Astrocyte (in vitro differentiated cells and primary cell): ENCODE measurements around the gene MEGF6. TPM values are rescaled to one million over a fixed set of nuclear protein-coding genes. Genes with fewer than 3 reads are reported as not detected.

Source experiments
- DNase-seq: peaks from one replicate; pipeline ENCODE4 v3.0.0-alpha.2; 2010; ENCODE audit warnings: low read depth
- FAIRE-seq: peaks from 2 replicates; lab custom pipeline; 2011; peaks lifted over from hg19 to GRCh38; lab: Jason Lieb, UNC
- H2AFZ ChIP-seq: 2 replicates; pipeline ENCODE4 v1.6.0; 2012; ENCODE audit warnings: low read depth, low read length, inconsistent platforms
- H3K27ac ChIP-seq: 2 replicates; pipeline ENCODE4 v1.5.1; 2011; ENCODE audit warnings: low read depth, low read length, inconsistent platforms
- H3K27me3 ChIP-seq: 2 replicates; pipeline ENCODE4 v1.6.0; 2011; ENCODE audit warnings: low read length, inconsistent platforms; ENCODE audit not compliant: insufficient read depth
- H3K36me3 ChIP-seq: 2 replicates; pipeline ENCODE4 v1.5.1; 2011; ENCODE audit warnings: low read length, inconsistent platforms; ENCODE audit not compliant: insufficient read depth
- H3K4me1 ChIP-seq: 2 replicates; pipeline ENCODE4 v1.5.1; 2011; ENCODE audit warnings: low read length, inconsistent platforms; ENCODE audit not compliant: insufficient read depth
- H3K4me2 ChIP-seq: 2 replicates; pipeline ENCODE4 v1.6.0; 2012; ENCODE audit warnings: low read length, inconsistent platforms
- H3K4me3 ChIP-seq: 2 replicates; pipeline ENCODE4 v1.5.1; 2011; ENCODE audit warnings: low read depth, mild to moderate bottlenecking, low read length, inconsistent platforms; ENCODE audit not compliant: insufficient read depth
- H3K79me2 ChIP-seq: 2 replicates; pipeline ENCODE4 v1.6.0; 2012; ENCODE audit warnings: mild to moderate bottlenecking, low read length, inconsistent platforms; ENCODE audit not compliant: insufficient read depth
- H3K9ac ChIP-seq: 2 replicates; pipeline ENCODE4 v1.6.0; 2012; ENCODE audit warnings: mild to moderate bottlenecking, low read length, inconsistent platforms
- H3K9me3 ChIP-seq: 2 replicates; pipeline ENCODE4 v1.5.1; 2012; ENCODE audit warnings: low read depth, mild to moderate bottlenecking, low read length, inconsistent platforms; ENCODE audit not compliant: insufficient read depth
- H4K20me1 ChIP-seq: 2 replicates; pipeline ENCODE4 v1.6.0; 2012; ENCODE audit warnings: low read length, inconsistent platforms; ENCODE audit not compliant: insufficient read depth
- H3K27ac Mint-ChIP-seq: one replicate; pipeline ENCODE4 v1.8.0; 2021; ENCODE audit warnings: mild to moderate bottlenecking, mixed read lengths; ENCODE audit not compliant: unreplicated experiment
- H3K27me3 Mint-ChIP-seq: one replicate; pipeline ENCODE4 v1.8.0; 2021; ENCODE audit warnings: low read depth, mixed read lengths; ENCODE audit not compliant: unreplicated experiment
- H3K36me3 Mint-ChIP-seq: one replicate; pipeline ENCODE4 v1.8.0; 2021; ENCODE audit warnings: low read depth, mixed read lengths; ENCODE audit not compliant: unreplicated experiment
- H3K4me1 Mint-ChIP-seq: one replicate; pipeline ENCODE4 v1.8.0; 2021; ENCODE audit warnings: low read depth, mixed read lengths; ENCODE audit not compliant: unreplicated experiment
- H3K4me3 Mint-ChIP-seq: one replicate; pipeline ENCODE4 v1.8.0; 2021; ENCODE audit warnings: mild to moderate bottlenecking, moderate library complexity, mixed read lengths; ENCODE audit not compliant: unreplicated experiment
- H3K9me3 Mint-ChIP-seq: one replicate; pipeline ENCODE4 v1.8.0; 2021; ENCODE audit warnings: mild to moderate bottlenecking, mixed read lengths; ENCODE audit not compliant: unreplicated experiment
- EZH2 ChIP-seq: IDR thresholded peaks from 2 replicates; pipeline ENCODE4 v1.6.1; 2012; ENCODE audit warnings: mild to moderate bottlenecking, low read length, inconsistent platforms; ENCODE audit not compliant: insufficient read depth
- total RNA-seq: library from RNA; stranded (reverse); gene quantifications from 2 replicates; pipeline ENCODE4 v1.2.1, GENCODE V29; 2021
- TF ChIP-seq, protein P1 (sequence below): IDR thresholded peaks from 2 replicates; pipeline ENCODE4 v1.5.1; 2011; ENCODE audit warnings: low read depth, mild to moderate bottlenecking, inconsistent platforms, low read length, moderate library complexity; ENCODE audit not compliant: insufficient read depth

The MEGF6 gene
- total RNA-seq, 1 donor from 2014 or later = 14.8 TPM

DNA sequence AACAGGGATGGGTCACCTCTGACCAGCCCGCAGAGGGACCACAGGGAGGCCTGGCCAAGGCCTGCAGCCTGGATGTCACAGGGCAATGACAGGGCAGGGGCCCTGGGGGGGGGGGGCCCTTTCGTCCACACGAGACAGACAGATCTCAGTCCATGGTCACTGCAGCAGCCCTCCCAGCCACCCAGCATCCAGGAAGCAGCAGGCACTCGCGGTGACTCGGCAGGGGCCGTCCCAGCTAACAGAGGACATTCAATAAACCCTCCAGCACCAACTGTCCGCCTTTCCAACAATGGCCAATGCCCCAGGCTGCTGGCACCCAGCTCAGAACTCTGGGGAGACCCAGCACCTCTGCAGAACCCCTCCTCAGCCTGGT is 32.9 kb downstream of the MEGF6 start:
- Mint-ChIP-seq H3K27me3 (peaks cover 9% of the 10 kb centered on the region), H3K4me1 (no peaks in the 10 kb centered on the region), H3K4me3 (no peak overlapping the region), H3K36me3 (no peaks in the 10 kb centered on the region), H3K9me3 (no peaks in the 10 kb centered on the region), H3K27ac (no peak overlapping the region)
- no peaks in the 10 kb centered on the region for H3K36me3 ChIP-seq
- DNase-seq (no peak), FAIRE-seq (no peak)
- no peak overlapping the region for H3K27ac ChIP-seq
- H3K4me1 ChIP-seq = peaks cover 7% of the 10 kb centered on the region
- H3K27me3 ChIP-seq = peaks cover 7% of the 10 kb centered on the region
- no peak overlapping the region for H2AFZ ChIP-seq
- no peak overlapping the region for H3K9ac ChIP-seq
- no peak overlapping the region for H3K4me2 ChIP-seq
- TF ChIP-seq EZH2 = no peak
- TF ChIP-seq, protein P1, sequence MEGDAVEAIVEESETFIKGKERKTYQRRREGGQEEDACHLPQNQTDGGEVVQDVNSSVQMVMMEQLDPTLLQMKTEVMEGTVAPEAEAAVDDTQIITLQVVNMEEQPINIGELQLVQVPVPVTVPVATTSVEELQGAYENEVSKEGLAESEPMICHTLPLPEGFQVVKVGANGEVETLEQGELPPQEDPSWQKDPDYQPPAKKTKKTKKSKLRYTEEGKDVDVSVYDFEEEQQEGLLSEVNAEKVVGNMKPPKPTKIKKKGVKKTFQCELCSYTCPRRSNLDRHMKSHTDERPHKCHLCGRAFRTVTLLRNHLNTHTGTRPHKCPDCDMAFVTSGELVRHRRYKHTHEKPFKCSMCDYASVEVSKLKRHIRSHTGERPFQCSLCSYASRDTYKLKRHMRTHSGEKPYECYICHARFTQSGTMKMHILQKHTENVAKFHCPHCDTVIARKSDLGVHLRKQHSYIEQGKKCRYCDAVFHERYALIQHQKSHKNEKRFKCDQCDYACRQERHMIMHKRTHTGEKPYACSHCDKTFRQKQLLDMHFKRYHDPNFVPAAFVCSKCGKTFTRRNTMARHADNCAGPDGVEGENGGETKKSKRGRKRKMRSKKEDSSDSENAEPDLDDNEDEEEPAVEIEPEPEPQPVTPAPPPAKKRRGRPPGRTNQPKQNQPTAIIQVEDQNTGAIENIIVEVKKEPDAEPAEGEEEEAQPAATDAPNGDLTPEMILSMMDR = no peak
- no peaks in the 10 kb centered on the region for H3K79me2 ChIP-seq
- no peaks in the 10 kb centered on the region for H3K9me3 ChIP-seq
- H3K4me3 ChIP-seq = no peak overlapping the region
- no peaks in the 10 kb centered on the region for H4K20me1 ChIP-seq

DNA sequence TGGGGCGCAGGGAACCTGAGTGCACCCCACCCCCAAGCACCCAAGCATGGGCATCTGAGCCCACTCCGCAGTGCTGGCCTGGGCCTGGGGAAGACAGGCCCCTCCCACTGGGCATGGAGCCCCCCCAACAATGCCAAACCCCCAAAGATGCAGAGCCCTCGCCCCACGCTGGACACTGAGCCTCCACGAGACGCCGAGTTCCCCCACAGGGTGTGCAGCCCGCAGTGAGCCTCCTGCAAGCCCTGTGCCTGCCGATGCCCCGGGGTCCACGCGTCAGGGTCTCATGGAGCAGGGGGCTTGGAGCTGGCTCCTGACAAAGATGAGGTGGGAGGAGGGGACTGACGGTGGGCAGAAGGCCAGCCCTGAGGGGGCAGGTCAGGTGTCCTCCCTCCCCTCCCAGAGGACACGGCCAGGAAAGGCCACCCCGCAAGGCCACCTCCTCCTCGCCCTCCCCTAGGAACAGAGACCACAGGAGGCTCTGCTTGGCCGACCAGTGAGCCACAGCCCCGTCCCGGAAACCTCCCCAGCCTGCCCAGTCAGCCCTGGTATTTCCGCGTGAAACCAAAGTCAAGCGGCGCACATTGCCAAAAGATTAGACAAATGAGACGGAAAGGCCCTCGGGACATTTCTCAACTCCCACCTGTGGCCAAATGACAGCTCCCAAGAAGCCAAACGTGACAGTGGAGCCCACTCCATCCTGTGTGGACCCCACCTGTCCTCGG is 33.4 kb downstream of the MEGF6 start:
- no peak for FAIRE-seq
- Mint-ChIP-seq H3K4me1 (no peaks in the 10 kb centered on the region), H3K9me3 (no peaks in the 10 kb centered on the region), H3K4me3 (no peak overlapping the region), H3K27me3 (peaks cover 9% of the 10 kb centered on the region), H3K36me3 (no peaks in the 10 kb centered on the region), H3K27ac (no peak overlapping the region)
- Histone ChIP-seq H3K4me3 (no peak overlapping the region), H3K4me1 (peaks cover 7% of the 10 kb centered on the region), H3K79me2 (no peaks in the 10 kb centered on the region), H3K27ac (no peak overlapping the region), H3K9ac (no peak overlapping the region), H3K9me3 (no peaks in the 10 kb centered on the region), H3K4me2 (peak overlapping the region; percentile 22), H3K27me3 (peaks cover 7% of the 10 kb centered on the region), H2AFZ (no peak overlapping the region), H3K36me3 (no peaks in the 10 kb centered on the region), H4K20me1 (no peaks in the 10 kb centered on the region)
- DNase-seq = peak; percentile 81
- TF ChIP-seq, protein P1 = no peak
- TF ChIP-seq EZH2 = no peak

DNA sequence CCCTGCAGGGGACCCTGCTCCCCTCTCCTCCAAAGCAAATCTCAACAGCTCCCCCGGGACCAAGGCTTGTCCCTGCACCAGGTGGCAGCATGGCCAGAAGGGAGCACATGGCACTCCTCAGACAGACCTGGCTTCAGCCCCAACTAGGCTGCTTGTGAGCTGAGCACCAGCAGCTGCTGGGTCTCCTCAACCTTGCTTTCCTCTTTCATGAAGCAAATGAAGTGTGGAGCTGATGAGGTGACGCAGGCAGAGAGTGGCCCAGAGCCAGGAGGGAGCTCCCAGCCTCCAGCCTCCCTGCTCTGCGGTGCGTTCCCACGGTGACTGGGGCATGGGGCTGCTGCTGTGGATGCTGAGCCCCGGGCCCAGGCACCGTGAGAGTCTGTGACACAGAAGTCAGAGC is 34.0 kb downstream of the MEGF6 start:
- TF ChIP-seq, protein P1 = no peak
- no peak for TF ChIP-seq EZH2
- Histone ChIP-seq H3K79me2 (no peaks in the 10 kb centered on the region), H3K27me3 (peaks cover 9% of the 10 kb centered on the region), H3K4me2 (peak overlapping the region; percentile 22), H2AFZ (no peak overlapping the region), H3K4me1 (peaks cover 7% of the 10 kb centered on the region), H3K27ac (no peak overlapping the region), H3K4me3 (no peak overlapping the region), H3K9me3 (no peaks in the 10 kb centered on the region), H3K36me3 (no peaks in the 10 kb centered on the region), H3K9ac (no peak overlapping the region), H4K20me1 (no peaks in the 10 kb centered on the region)
- H3K9me3 Mint-ChIP-seq = no peaks in the 10 kb centered on the region
- no peak overlapping the region for H3K4me3 Mint-ChIP-seq
- H3K4me1 Mint-ChIP-seq = no peaks in the 10 kb centered on the region
- peaks cover 3% of the 10 kb centered on the region for H3K27me3 Mint-ChIP-seq
- DNase-seq (peak; percentile 84), FAIRE-seq (no peak)
- no peaks in the 10 kb centered on the region for H3K36me3 Mint-ChIP-seq
- H3K27ac Mint-ChIP-seq = no peak overlapping the region
